UCSD-AML1 (cell line): ENCODE data around the gene AOC2.
"Not testable (repeated sequence)": the region's sequence is repeated elsewhere in the genome, so short reads cannot be mapped to it uniquely, and the experiment has no call there.

Experiments
- DNase-seq: peaks from one replicate; lab custom pipeline; 2025; ENCODE audit not compliant: unreplicated experiment; lab: John Stamatoyannopoulos, UW

AOC2 gene

GRCh38 chr17:42830971-42831370 lies 13.4 kb upstream of the AOC2 start:
- no peak for DNase-seq

GRCh38 chr17:42832213-42832933 lies 12.0 kb upstream of the AOC2 start:
- DNase-seq, result no peak

- DNase-seq, result peak; percentile 92
Observed at GRCh38 chr17:42832934-42833766, 11.2 kb upstream of the AOC2 start, which contains the start of gene PSME3. Gene PSME3, plus strand, starts transcription at chr17:42833397. Its CDS starts 235 bp downstream, at chr17:42833632.

- no peak for DNase-seq
Observed at GRCh38 chr17:42833767-42834422, 10.5 kb upstream of the AOC2 start.

GRCh38 chr17:42835732-42836131 lies 8.6 kb upstream of the AOC2 start:
- DNase-seq, result no peak

- DNase-seq, result no peak
Observed at GRCh38 chr17:42841975-42842685, 2.2 kb upstream of the AOC2 start.

- DNase-seq, result no peak
Observed at GRCh38 chr17:42843358-42843934, 934 bp upstream of the AOC2 start.

GRCh38 chr17:42844761-42845555 lies 578 bp downstream of the AOC2 start:
- no peak for DNase-seq

- DNase-seq, result no peak
Observed at GRCh38 chr17:42845556-42845917, 1.2 kb downstream of the AOC2 start.

GRCh38 chr17:42845918-42846593 lies 1.7 kb downstream of the AOC2 start:
- no peak for DNase-seq

- DNase-seq, result no peak
Observed at GRCh38 chr17:42846594-42847280, 2.4 kb downstream of the AOC2 start.

- no peak for DNase-seq
Observed at GRCh38 chr17:42848093-42848492, 3.7 kb downstream of the AOC2 start.

GRCh38 chr17:42849031-42849430 lies 4.7 kb downstream of the AOC2 start:
- DNase-seq, result no peak

- DNase-seq, result no peak
Observed at GRCh38 chr17:42849451-42850181, 5.2 kb downstream of the AOC2 start.

- DNase-seq, result no peak
Observed at GRCh38 chr17:42850954-42851353, 6.6 kb downstream of the AOC2 start, which contains the start of gene AOC3. Gene AOC3, plus strand, starts transcription at chr17:42851199. Its CDS starts 145 bp downstream, at chr17:42851344.

- DNase-seq, result not testable (repeated sequence)
Observed at GRCh38 chr17:42851371-42852240, 7.2 kb downstream of the AOC2 start.

- no peak for DNase-seq
Observed at GRCh38 chr17:42852351-42852750, 8.0 kb downstream of the AOC2 start.
